GM19438 (cell line): ENCODE data around the gene MUC2.

ENCODE experiments used
- ATAC-seq: cut with Tn5 transposase; IDR thresholded peaks from one replicate; pipeline ENCODE4 v1.9.1; 2021; ENCODE audit warnings: low read depth; ENCODE audit not compliant: unreplicated experiment

MUC2 gene

DNA sequence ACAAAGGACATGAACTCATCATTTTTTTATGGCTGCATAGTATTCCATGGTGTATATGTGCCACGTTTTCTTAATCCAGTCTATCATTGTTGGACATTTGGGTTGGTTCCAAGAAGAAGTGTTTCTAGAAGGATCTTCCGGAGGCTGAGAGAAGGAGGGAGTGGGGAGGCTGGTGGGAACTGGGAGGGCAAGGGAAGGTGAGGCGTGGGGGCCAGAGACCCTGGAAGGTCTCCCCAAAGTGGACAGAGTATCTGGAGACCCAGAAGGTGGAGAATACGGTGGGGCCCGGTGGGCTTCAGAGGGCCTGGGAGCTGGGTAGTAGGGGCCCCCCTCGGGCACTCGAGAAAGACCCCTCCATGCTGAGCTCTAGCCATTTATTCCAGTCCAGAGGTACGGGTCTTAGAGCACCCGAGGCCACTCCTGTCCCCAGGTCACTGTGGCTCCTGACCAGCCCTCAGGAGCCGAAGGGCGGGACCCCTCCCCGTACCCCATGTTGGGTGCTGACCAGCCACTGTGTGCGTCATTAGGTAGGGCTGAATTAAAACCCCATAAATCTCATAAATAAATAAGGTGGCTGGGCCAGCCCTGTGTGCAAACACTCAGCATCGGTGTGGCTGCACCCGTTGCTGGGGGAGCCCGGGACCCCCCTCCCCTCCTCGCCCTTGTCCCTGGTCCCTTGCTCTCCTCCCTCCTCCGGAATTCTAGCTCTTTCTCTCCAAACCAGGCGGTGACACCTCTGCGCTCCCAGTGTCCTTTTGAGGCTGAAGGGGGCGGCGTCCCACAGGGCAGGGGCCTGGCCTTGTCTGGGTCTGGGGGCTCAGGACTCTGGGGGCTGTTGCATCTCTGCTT lies 44.3 kb downstream of the MUC2 start:
- no peak for ATAC-seq

- no peak for ATAC-seq
Observed at GRCh38 chr11:1119604-1120146, 45.0 kb downstream of the MUC2 start.

DNA sequence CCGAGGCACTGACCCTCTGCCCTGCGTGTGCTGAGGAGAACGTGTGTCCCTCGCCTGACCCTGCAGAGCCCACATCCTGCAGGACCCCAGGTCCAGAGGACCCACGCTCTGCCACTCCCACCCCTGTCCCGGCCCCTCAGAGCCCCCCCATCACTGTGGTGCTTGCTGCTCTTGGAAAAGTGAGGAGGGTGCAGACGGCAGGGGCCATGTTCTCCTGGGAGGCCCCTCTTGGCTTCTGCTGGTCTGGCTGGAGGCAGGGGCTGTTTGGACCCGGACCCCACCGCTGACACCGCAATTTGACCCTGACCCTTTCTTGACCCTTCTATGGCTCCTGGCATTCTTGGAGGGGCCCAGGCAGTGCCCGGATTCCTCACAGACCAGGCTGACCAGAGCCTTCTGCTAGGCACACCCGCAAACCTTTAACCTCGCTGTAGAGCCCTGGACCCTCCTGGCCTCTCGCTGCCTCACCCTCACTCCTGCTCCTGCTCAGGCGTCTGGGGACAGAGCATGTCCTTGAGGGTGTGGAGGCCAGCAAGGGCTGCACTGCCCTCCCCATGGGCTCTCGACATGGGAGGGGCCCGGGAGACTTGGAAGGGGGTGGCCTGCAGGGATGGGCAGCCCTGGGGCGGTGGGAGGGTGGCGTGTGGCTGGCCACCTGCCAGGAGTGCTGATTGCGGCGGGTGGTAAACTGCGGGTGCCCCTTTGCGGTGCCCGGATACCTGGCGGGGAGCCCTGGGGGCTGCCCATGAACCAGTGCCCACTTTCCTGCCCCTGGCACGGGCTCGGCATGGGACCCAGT lies 46.1 kb downstream of the MUC2 start:
- ATAC-seq = no peak

DNA sequence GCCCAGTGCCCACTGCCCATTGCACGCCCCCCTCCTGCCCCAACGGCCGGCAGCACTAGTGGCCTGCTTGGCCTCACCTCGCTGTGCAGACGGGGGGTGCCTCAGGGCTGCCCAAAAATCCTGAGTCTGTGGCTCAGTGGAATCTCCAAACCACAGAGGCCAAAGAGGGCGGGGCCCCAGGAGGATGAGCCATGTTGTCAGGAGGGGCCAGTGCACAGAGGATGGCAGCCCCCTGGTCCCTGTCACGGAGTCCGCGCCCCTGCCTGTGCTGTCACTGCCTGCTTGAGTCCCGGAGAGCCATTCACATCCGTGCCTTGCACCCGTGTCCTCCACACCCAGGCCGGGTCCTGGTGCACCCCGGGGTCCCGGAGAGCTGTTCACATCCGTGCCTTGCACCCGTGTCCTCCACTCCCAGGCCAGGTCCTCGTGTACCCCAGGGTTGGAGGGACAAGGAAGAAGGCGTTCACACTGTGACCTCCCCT lies 46.7 kb downstream of the MUC2 start:
- no peak for ATAC-seq

- no peak for ATAC-seq
Observed at GRCh38 chr11:1121813-1122663, 47.4 kb downstream of the MUC2 start.

GRCh38 chr11:1122664-1123002 lies 48.0 kb downstream of the MUC2 start:
- no peak for ATAC-seq

DNA sequence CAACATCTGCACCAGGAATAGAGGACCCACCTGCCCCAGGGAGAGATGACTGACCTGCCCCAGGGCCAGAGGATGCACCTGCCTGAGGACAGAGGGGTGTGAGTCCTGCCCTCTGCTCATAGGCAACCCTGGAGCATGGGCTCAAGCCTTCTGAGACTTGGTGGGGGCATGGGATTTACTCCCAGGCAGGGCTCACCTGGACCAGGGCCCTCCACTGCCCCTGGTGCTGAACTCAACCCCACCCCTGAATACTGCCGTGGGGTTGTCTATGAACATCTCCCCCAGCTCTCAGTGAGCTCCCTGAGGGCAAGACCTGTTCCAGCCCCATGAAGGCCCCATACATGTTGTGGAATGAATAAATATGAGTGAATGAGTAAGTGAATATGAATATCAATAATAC lies 49.3 kb downstream of the MUC2 start:
- ATAC-seq = no peak
